ENCODE measurements around the gene TPRN. TPM values are rescaled to one million over a fixed set of nuclear protein-coding genes. Genes with fewer than 3 reads are reported as not detected.

Gene TPRN
- total RNA-seq, 2 donors from 2014 or later = 6.4 to 6.8 TPM

DNA sequence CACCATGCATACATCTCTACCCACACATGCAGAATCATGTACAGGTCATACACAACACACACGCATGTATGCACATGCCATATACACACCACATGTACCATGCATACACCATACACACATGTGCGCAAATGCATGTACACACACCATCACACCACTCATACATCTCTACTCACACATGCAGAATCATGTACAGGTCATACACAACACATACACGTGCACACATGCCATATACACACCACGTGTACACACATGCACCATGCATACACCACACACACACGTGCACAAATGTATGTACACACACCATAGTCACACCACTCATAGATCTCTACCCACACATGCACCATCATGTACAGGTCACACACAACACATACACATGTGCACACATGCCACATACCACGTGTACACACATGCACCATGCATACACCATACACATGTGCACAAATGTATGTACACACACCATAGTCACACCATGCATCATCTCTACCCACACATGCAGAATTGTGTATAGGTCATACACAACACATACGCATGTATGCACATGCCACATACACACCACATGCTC is 47.6 kb downstream of the TPRN start:
- no peak for TF ChIP-seq CTCF (IDR thresholded peaks at IDR 0.05)
- no peak overlapping the region for H3K4me3 ChIP-seq
- no peaks in the 10 kb centered on the region for H3K9me3 ChIP-seq
- no peak overlapping the region for H3K27ac ChIP-seq
- no peaks in the 10 kb centered on the region for H3K36me3 ChIP-seq
- peaks cover 0 to 11% of the 10 kb centered on the region in 2 donors for H3K4me1 ChIP-seq
- H3K27me3 ChIP-seq = no peaks in the 10 kb centered on the region
- DNase-seq (ENCODE audit: low spot score) = no peak

GRCh38 chr9:137150617-137151457 is 49.7 kb downstream of the TPRN start:
- Histone ChIP-seq H3K27me3 (peaks cover 0 to 4% of the 10 kb centered on the region in 2 donors), H3K4me3 (no peak overlapping the region), H3K27ac (no peak overlapping the region), H3K9me3 (no peaks in the 10 kb centered on the region), H3K4me1 (no peaks in the 10 kb centered on the region), H3K36me3 (no peaks in the 10 kb centered on the region)
- TF ChIP-seq CTCF (IDR thresholded peaks at IDR 0.05) = no peak
- DNase-seq (ENCODE audit: low spot score) = no peak

GRCh38 chr9:137149942-137150616 is 50.5 kb downstream of the TPRN start:
- DNase-seq (ENCODE audit: low spot score) = no peak
- TF ChIP-seq CTCF (IDR thresholded peaks at IDR 0.05) = no peak
- no peaks in the 10 kb centered on the region for H3K36me3 ChIP-seq
- H3K27me3 ChIP-seq = peaks cover 0 to 4% of the 10 kb centered on the region in 2 donors
- no peaks in the 10 kb centered on the region for H3K9me3 ChIP-seq
- no peak overlapping the region for H3K27ac ChIP-seq
- H3K4me3 ChIP-seq = no peak overlapping the region
- H3K4me1 ChIP-seq = no peaks in the 10 kb centered on the region

GRCh38 chr9:137149363-137149762 is 51.2 kb downstream of the TPRN start:
- H3K36me3 ChIP-seq = no peaks in the 10 kb centered on the region
- H3K27me3 ChIP-seq = peaks cover 0 to 4% of the 10 kb centered on the region in 2 donors
- TF ChIP-seq CTCF (IDR thresholded peaks at IDR 0.05) = no peak
- H3K27ac ChIP-seq = no peak overlapping the region
- H3K4me1 ChIP-seq = no peaks in the 10 kb centered on the region
- no peak for DNase-seq (ENCODE audit: low spot score)
- no peaks in the 10 kb centered on the region for H3K9me3 ChIP-seq
- no peak overlapping the region for H3K4me3 ChIP-seq

DNA sequence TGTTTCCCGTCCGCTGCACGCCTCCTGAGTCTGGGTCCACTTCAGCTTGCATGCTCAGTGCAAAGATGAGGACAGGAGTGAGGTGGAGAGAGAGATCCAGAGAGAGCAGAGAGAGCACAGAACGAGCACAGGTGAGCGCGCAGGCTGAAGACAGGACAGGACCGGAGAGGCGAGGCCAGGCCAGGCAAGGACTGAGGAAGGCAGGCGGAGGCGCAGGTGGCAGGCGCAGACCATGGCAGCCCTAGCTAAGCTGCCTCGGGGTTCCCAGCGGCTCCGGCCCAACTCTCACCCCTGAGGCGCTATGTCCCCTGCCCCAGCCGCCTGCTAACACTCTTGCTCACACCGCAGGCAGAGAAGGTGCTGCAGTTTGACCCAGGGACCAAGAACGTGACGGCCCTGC is 51.9 kb downstream of the TPRN start:
- H3K4me1 ChIP-seq = no peaks in the 10 kb centered on the region
- peaks cover 0 to 4% of the 10 kb centered on the region in 2 donors for H3K27me3 ChIP-seq
- DNase-seq (ENCODE audit: low spot score) = no peak
- no peak overlapping the region for H3K4me3 ChIP-seq
- no peak overlapping the region for H3K27ac ChIP-seq
- no peaks in the 10 kb centered on the region for H3K36me3 ChIP-seq
- TF ChIP-seq CTCF (IDR thresholded peaks at IDR 0.05) = no peak
- no peaks in the 10 kb centered on the region for H3K9me3 ChIP-seq
